Heart left ventricle (tissue), 16 donors: Measurements from ENCODE around the gene POLD4. TPM values are rescaled to one million over a fixed set of nuclear protein-coding genes. Genes with fewer than 3 reads are reported as not detected.

ENCODE experiments used
- ATAC-seq, 4 donors: fragments of 200-7000 bp; cut with Tn5 transposase; one replicate each; pipeline ENCODE4 v1.9.1; 2020 to 2022; ENCODE audit warnings: moderate library complexity in 4 of 4, mild to moderate bottlenecking in 3 of 4, moderate number of reproducible peaks in 1 of 4
- DNase-seq, 5 donors: peaks; one replicate each; pipeline ENCODE4 v3.0.0-alpha.2; 2020
- H3K27ac ChIP-seq, 12 donors: fragments of 200-600 bp; sonication (generic) in 4 of 12; one replicate each; pipeline versions ENCODE4 v1.5.0 to v1.8.0; 2016 to 2022; ENCODE audit warnings: mild to moderate bottlenecking in 2 of 12
- H3K27me3 ChIP-seq, 9 donors: fragments of 200-600 bp; sonication (generic) in 2 of 9; one replicate each; pipeline versions ENCODE4 v1.5.1 to v1.8.0; 2016 to 2022; ENCODE audit warnings: mild to moderate bottlenecking in 3 of 9
- H3K36me3 ChIP-seq, 9 donors: fragments of 200-600 bp; sonication (generic) in 2 of 9; one replicate each; pipeline versions ENCODE4 v1.5.0 to v1.8.0; 2018 to 2022; ENCODE audit warnings: mild to moderate bottlenecking in 2 of 9
- H3K4me1 ChIP-seq, 12 donors: fragments of 200-600 bp; sonication (generic) in 4 of 12; one replicate each; pipeline versions ENCODE4 v1.5.0 to v1.8.0; 2016 to 2022; ENCODE audit warnings: mild to moderate bottlenecking in 3 of 12
- H3K4me3 ChIP-seq, 12 donors: fragments of 200-600 bp; sonication (generic) in 4 of 12; one replicate each; pipeline versions ENCODE4 v1.5.0 to v1.8.0; 2017 to 2022; ENCODE audit warnings: mild to moderate bottlenecking in 9 of 12, moderate library complexity in 4 of 12
- H3K9me3 ChIP-seq, 12 donors: fragments of 200-600 bp; sonication (generic) in 4 of 12; one replicate each; pipeline versions ENCODE4 v1.5.0 to v1.8.0; 2016 to 2022; ENCODE audit warnings: mild to moderate bottlenecking in 1 of 12
- POLR2A ChIP-seq, 2 donors: fragments of 450-650 bp; IDR thresholded peaks; one replicate each; pipeline ENCODE4 v1.6.1; 2017; ENCODE audit warnings: antibody characterized with exemption in 2 of 2, mild to moderate bottlenecking in 2 of 2, moderate library complexity in 2 of 2
- WGBS, 4 donors: extraction: QIAGEN DNeasy Blood & Tissue Kit in 2 of 4; methylation state at CpG; one replicate each; pipeline versions ENCODE4 v1.1.5 to v1.1.7; 2013 to 2018; 5-methylcytosine and 5-hydroxymethylcytosine counted together
- intact Hi-C, 10 donors: fragments of 100-400 bp; cut with DNase I; formaldehyde crosslinking; loops; one replicate each; pipeline versions ENCODE4 v1.11.1 to v1.14.2; 2022
- polyA plus RNA-seq, 2 donors: library from polyadenylated mRNA; stranded (reverse); fragments of 200-250 nt; gene quantifications; one replicate each; pipeline ENCODE4 v1.2.3, GENCODE V29; 2013
- total RNA-seq, 9 donors: library from RNA; depleted of rRNA in 2 of 9; stranded (reverse); fragments of >200 nt in 2 of 9; fragmentation: NEBNext Ultra II Directional in 3 of 9; extraction: Animal tissue kit (Norgen Biotek cat#: 25700) in 3 of 9; gene quantifications; one replicate each; pipeline versions ENCODE4 v1.1.0 to v1.2.4, GENCODE V29; 2016 to 2023
- TF ChIP-seq, protein P1 (sequence below), 12 donors: fragments of 200-600 bp; sonication (generic) in 4 of 12; IDR thresholded peaks; one replicate each; pipeline versions ENCODE4 v1.5.0 to v1.8.0; 2018 to 2022; ENCODE audit warnings: antibody characterized with exemption in 12 of 12, mild to moderate bottlenecking in 5 of 12
- donor health status: ischemic (EF 13 %, LVEDD 7.1; RV severe dilation, severe dysfunction).
- donor health status: healthy with polysubstance abuse.
- donor health status: DM: no; HTN: yes; CAD: no.
- donor health status: DM: no; HTN: no; CAD: no.
- donor health status: ischemic (EF 25% LVEDD 6.9; RV normal size, moderate dysfunction).
- donor health status: ischemic (EF 25% LVEDD 5.7; RV mildly dilated, moderate dysfunction).
- donor health status: healthy.
- donor health status: DM: yes; HTN: yes; CAD: no.
- donor health status: ischemic (EF 35%, LVEDD 5.7; RV mildly dilated, moderate dysfunction).
- donor health status: nonischemic (EF 11% LVEDD 7.7; RV severe dilation, severe dysfunction).
- donor health status: DM: yes; HTN: yes; CAD: no.
- donor health status: PGD.
- donor health status: ischemic (EF 29% LVEDD 5.4; RV normal size, mild dysfunction).
- donor health status: nonischemic (EF 23%, LVEDD 6.1; RV moderate dilation, normal function).

The POLD4 gene
- total and polyA plus RNA-seq, 11 donors = 36.0 to 164 (median 59.1) TPM

DNA sequence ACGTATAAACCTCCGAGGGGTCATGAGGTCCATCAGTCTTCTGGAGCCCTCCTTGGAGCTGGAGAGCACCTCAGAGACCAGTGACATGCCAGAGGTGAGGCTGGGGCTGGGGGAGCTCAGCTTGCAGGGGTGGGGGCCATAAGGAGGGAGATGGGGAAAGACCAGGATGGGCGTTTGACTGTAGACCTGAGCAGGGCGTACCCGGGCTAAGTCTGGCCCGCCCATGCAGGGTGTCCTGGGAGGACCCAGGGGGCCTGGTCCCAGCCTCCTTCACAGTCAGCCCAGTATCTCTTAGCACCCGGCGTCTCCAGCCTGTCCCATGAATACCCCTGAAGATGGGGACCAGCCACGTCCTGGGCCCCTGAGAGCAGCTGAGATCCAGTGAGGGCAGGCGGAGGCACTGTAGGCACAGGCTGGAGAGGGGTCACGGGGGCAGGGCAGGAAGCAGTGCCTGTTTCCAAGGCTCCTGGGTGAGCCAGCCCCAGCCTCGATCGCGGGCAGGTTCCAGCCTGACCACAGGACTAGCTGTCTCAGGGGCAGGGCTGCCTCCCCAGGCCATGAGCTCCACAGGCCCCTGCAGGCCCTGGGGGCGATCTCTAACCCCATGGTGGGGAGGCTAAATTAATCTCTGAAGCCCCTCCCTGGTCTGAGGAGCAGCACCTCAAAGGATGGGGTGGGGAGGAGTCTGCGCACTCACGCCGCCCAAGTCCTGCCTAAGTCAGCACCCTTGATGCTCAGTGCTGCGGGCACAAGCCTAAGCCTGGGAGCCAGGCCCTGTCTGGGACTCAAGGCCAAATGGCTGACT, 42.9 kb downstream of the POLD4 start:
- Histone ChIP-seq H3K9me3 (no peaks in the 10 kb centered on the region), H3K4me1 (peaks cover 0 to 12% (median 0%) of the 10 kb centered on the region in 12 donors), H3K27ac (no peak overlapping the region), H3K27me3 (no peaks in the 10 kb centered on the region), H3K4me3 (no peak overlapping the region), H3K36me3 (peaks cover 0 to 41% (median 19%) of the 10 kb centered on the region in 9 donors)
- intact Hi-C loops = loop anchor here in 3 of 10 donors (10.0 kb wide), 1 partner anchor 226 kb away; no protein-coding TSS in a partner anchor
- 92 to 95% (median 94%) methylated on average over 13 to 19 of the region's 19 CpGs for WGBS, 4 donors
- DNase-seq (no peak), ATAC-seq (no peak)
- TF ChIP-seq, protein P1, sequence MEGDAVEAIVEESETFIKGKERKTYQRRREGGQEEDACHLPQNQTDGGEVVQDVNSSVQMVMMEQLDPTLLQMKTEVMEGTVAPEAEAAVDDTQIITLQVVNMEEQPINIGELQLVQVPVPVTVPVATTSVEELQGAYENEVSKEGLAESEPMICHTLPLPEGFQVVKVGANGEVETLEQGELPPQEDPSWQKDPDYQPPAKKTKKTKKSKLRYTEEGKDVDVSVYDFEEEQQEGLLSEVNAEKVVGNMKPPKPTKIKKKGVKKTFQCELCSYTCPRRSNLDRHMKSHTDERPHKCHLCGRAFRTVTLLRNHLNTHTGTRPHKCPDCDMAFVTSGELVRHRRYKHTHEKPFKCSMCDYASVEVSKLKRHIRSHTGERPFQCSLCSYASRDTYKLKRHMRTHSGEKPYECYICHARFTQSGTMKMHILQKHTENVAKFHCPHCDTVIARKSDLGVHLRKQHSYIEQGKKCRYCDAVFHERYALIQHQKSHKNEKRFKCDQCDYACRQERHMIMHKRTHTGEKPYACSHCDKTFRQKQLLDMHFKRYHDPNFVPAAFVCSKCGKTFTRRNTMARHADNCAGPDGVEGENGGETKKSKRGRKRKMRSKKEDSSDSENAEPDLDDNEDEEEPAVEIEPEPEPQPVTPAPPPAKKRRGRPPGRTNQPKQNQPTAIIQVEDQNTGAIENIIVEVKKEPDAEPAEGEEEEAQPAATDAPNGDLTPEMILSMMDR (IDR thresholded peaks at IDR 0.05) = no peak
- no peak for TF ChIP-seq POLR2A (IDR thresholded peaks at IDR 0.05)

DNA sequence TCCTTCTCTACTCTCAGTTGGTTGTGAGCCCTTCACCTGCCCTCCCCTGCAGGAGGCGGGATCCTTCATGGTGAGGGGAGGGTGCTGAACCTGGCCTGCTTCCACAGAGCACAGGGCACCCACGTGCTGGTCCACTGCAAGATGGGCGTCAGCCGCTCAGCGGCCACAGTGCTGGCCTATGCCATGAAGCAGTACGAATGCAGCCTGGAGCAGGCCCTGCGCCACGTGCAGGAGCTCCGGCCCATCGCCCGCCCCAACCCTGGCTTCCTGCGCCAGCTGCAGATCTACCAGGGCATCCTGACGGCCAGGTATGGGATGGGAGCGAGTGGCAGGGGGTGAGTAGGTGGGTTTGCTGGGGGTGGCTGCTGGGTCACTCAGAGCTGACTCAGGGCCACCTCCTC, 43.7 kb downstream of the POLD4 start:
- no peaks in the 10 kb centered on the region for H3K9me3 ChIP-seq
- peaks cover 0 to 41% (median 19%) of the 10 kb centered on the region in 9 donors for H3K36me3 ChIP-seq
- DNase-seq = no peak
- 93 to 96% (median 95%) methylated on average over 12 to 14 of the region's 14 CpGs for WGBS, 4 donors
- H3K27ac ChIP-seq = no peak overlapping the region
- no peak for ATAC-seq
- intact Hi-C loops = loop anchor here in 3 of 10 donors (10.0 kb wide), 1 partner anchor 225 kb away; no protein-coding TSS in a partner anchor
- H3K4me1 ChIP-seq = peaks cover 0 to 15% (median under 1%) of the 10 kb centered on the region in 12 donors
- no peaks in the 10 kb centered on the region for H3K27me3 ChIP-seq
- no peak overlapping the region for H3K4me3 ChIP-seq
- TF ChIP-seq POLR2A (IDR thresholded peaks at IDR 0.05) = no peak
- TF ChIP-seq, protein P1 (IDR thresholded peaks at IDR 0.05) = no peak

DNA sequence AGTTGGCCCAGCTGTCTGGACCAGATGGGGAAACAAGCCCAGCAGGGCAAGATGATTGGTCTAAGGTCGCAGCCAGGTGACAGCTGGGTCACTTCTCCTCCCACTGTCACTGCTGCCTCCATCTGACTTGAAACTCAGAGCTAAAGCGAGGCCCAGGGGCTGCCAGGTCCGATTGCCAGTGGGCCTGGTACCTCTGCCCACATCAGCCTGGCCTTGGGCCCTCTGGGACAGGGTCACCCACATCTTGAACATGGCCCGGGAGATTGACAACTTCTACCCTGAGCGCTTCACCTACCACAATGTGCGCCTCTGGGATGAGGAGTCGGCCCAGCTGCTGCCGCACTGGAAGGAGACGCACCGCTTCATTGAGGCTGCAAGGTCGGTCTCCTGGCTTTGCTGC, 44.2 kb downstream of the POLD4 start:
- no peaks in the 10 kb centered on the region for H3K9me3 ChIP-seq
- intact Hi-C loops = no loop called here
- H3K27me3 ChIP-seq = no peaks in the 10 kb centered on the region
- no peak overlapping the region for H3K4me3 ChIP-seq
- no peak for ATAC-seq
- TF ChIP-seq POLR2A (IDR thresholded peaks at IDR 0.05) = no peak
- TF ChIP-seq, protein P1 (IDR thresholded peaks at IDR 0.05) = no peak
- WGBS, 4 donors = 88 to 98% (median 96%) methylated on average over 9 to 11 of the region's 11 CpGs
- peaks cover 0 to 41% (median 19%) of the 10 kb centered on the region in 9 donors for H3K36me3 ChIP-seq
- H3K27ac ChIP-seq = no peak overlapping the region
- no peak for DNase-seq
- H3K4me1 ChIP-seq = peaks cover 0 to 20% (median 5%) of the 10 kb centered on the region in 12 donors

DNA sequence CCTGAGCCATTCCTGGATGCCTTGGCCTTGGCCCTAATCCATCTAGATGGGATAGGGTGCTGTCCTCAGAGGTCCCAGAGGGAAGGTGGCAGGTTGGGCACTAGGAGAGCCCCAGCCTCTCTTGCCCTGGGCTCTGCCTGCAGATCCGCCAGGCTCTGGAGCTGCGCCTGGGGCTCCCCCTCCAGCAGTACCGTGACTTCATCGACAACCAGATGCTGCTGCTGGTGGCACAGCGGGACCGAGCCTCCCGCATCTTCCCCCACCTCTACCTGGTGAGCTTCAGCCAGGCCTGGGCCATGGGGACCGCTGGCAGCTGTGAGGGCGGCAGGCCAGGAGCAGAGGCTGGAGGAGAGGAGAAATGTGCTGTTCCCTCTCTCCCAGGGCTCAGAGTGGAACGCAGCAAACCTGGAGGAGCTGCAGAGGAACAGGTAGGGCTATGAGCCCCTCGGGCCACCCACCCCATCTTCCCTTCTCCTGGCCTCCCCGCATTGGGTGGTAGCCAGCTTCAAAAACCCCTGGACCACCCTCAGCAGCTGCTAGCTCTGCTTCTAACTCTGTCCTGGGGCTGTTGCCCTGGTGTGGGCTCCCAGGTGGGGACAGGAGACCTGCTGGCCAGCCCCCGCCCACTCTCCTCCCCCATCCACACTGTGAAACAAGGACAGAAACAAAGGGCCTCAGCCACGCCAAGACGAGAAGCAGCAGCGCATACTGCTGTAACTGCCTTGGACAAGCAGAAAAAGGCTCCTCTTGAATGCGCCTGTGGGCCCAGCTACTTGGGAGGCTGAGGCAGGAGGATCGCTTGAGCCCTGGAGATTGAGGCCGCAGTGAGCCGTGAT, 45.1 kb downstream of the POLD4 start:
- H3K9me3 ChIP-seq = no peaks in the 10 kb centered on the region
- H3K4me3 ChIP-seq = no peak overlapping the region
- H3K36me3 ChIP-seq = peaks cover 0 to 41% (median 19%) of the 10 kb centered on the region in 9 donors
- intact Hi-C loops = no loop called here
- 94 to 97% (median 95%) methylated on average over 12 to 20 of the region's 20 CpGs for WGBS, 4 donors
- no peak for DNase-seq
- H3K4me1 ChIP-seq = peaks cover 0 to 25% (median 10%) of the 10 kb centered on the region in 12 donors
- no peaks in the 10 kb centered on the region for H3K27me3 ChIP-seq
- no peak overlapping the region for H3K27ac ChIP-seq
- ATAC-seq = no peak
- TF ChIP-seq, protein P1 (IDR thresholded peaks at IDR 0.05) = no peak
